ENCODE measurements around the gene SALL3.

SALL3 gene

DNA sequence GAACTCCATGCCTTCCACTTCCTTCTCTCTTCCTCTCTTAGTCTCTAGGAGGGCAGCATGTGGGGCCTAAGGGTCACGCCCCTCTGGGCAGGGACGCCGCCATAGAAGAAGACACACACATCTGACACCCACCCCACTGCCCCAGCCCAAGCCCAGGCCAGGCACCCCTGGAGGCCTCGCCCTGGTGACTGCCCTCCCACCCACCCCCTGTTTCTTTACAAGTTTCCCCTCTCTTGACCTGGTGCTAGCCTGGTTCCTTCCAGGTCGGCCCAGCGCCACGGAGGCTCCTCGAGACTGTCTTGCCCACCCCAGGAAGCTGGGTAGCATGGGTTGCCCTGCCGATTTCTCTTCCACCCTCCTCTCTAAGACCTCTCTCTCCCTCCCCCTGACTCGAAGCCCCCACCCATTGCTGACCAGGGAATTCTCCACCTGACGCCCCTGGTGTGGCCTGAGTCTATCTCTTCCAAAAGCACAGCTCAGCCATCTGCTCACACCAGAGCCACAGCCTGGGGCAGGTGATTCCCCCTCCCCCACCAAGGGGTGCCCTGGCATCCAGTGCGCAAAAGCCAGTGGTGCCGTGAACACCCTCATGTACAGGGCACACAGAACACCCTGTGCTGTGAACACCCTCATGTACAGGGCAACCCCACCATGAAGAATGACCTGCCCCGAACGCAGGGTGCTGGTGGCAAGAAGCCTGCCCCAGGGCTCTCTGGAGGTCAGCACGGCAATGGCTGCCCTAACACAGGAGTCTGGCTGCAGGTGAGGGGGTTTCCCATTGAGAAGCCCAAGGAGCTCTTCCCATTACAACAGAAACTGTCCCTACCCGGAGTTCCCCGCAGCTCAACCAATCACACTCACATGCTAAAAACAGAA, 13.5 kb upstream of the SALL3 start:
- no peaks in the 10 kb centered on the region for H4K20me1 ChIP-seq (ENCODE audit: insufficient read depth)
- H3K4me3 ChIP-seq (IDR thresholded peaks at IDR 0.05; ENCODE audit: insufficient read depth, low read depth, low read length) = no peak overlapping the region
- no peaks in the 10 kb centered on the region for H3K27me3 ChIP-seq (ENCODE audit: insufficient read depth, low read depth)
- H3K4me1 ChIP-seq (ENCODE audit: low read depth, poor library complexity, severe bottlenecking) = no peaks in the 10 kb centered on the region
- no peak overlapping the region for H2AFZ ChIP-seq (ENCODE audit: low read depth)
- H3K9ac ChIP-seq = no peak overlapping the region
- TF ChIP-seq, protein P1, sequence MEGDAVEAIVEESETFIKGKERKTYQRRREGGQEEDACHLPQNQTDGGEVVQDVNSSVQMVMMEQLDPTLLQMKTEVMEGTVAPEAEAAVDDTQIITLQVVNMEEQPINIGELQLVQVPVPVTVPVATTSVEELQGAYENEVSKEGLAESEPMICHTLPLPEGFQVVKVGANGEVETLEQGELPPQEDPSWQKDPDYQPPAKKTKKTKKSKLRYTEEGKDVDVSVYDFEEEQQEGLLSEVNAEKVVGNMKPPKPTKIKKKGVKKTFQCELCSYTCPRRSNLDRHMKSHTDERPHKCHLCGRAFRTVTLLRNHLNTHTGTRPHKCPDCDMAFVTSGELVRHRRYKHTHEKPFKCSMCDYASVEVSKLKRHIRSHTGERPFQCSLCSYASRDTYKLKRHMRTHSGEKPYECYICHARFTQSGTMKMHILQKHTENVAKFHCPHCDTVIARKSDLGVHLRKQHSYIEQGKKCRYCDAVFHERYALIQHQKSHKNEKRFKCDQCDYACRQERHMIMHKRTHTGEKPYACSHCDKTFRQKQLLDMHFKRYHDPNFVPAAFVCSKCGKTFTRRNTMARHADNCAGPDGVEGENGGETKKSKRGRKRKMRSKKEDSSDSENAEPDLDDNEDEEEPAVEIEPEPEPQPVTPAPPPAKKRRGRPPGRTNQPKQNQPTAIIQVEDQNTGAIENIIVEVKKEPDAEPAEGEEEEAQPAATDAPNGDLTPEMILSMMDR (conservative IDR thresholded peaks at IDR 0.05; ENCODE audit: low read depth, low read length) = no peak
- no peaks in the 10 kb centered on the region for H3K79me2 ChIP-seq (ENCODE audit: insufficient read depth, low read depth)
- no peak overlapping the region for H3K27ac ChIP-seq
- H3K36me3 ChIP-seq (ENCODE audit: insufficient read depth) = no peaks in the 10 kb centered on the region
- no peak overlapping the region for H3K4me2 ChIP-seq

DNA sequence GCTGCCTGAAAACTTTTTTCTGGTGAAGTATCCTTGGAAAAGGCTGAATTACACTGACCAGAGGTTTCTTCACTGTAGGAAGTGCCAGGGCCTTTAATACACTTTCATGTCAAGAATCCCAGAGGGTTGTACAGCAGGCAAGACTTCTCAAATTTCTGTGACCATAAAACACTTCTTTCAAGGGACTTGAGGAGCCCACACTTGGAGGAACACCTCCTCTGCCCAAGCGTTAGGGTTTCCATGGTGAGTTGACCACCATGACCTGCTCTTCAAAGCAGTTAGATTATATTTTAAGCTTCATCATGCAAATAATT, 12.9 kb upstream of the SALL3 start:
- no peak overlapping the region for H3K4me2 ChIP-seq
- H3K9ac ChIP-seq = no peak overlapping the region
- no peak overlapping the region for H2AFZ ChIP-seq (ENCODE audit: low read depth)
- H3K27ac ChIP-seq = no peak overlapping the region
- TF ChIP-seq, protein P1 (conservative IDR thresholded peaks at IDR 0.05; ENCODE audit: low read depth, low read length) = no peak
- H3K4me1 ChIP-seq (ENCODE audit: low read depth, poor library complexity, severe bottlenecking) = no peaks in the 10 kb centered on the region
- H3K36me3 ChIP-seq (ENCODE audit: insufficient read depth) = no peaks in the 10 kb centered on the region
- H3K4me3 ChIP-seq (IDR thresholded peaks at IDR 0.05; ENCODE audit: insufficient read depth, low read depth, low read length) = no peak overlapping the region
- no peaks in the 10 kb centered on the region for H4K20me1 ChIP-seq (ENCODE audit: insufficient read depth)
- no peaks in the 10 kb centered on the region for H3K27me3 ChIP-seq (ENCODE audit: insufficient read depth, low read depth)
- H3K79me2 ChIP-seq (ENCODE audit: insufficient read depth, low read depth) = no peaks in the 10 kb centered on the region

DNA sequence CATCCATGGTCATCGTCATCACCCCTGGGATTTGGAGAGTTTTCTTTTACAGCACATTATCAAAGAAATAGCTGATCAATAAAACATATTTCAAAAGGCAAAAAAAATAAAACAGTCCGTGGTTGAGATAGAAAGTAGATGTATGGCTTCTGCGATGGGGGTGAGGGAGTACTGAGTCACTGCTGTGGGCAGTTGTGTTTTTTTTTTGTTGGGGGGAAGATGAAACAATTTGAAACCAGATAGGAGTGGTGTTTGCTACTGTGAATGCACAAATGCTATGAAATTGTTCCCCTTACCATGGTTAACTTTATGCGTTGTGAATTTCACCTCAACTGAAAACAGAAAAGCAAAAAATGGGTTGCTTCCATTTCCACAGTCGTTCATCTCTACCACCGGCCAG, 11.9 kb upstream of the SALL3 start:
- no peak overlapping the region for H3K9ac ChIP-seq
- H2AFZ ChIP-seq (ENCODE audit: low read depth) = no peak overlapping the region
- TF ChIP-seq, protein P1 (conservative IDR thresholded peaks at IDR 0.05; ENCODE audit: low read depth, low read length) = no peak
- H3K4me1 ChIP-seq (ENCODE audit: low read depth, poor library complexity, severe bottlenecking) = no peaks in the 10 kb centered on the region
- no peak overlapping the region for H3K4me2 ChIP-seq
- H3K36me3 ChIP-seq (ENCODE audit: insufficient read depth) = no peaks in the 10 kb centered on the region
- no peak overlapping the region for H3K4me3 ChIP-seq (IDR thresholded peaks at IDR 0.05; ENCODE audit: insufficient read depth, low read depth, low read length)
- H4K20me1 ChIP-seq (ENCODE audit: insufficient read depth) = no peaks in the 10 kb centered on the region
- no peaks in the 10 kb centered on the region for H3K79me2 ChIP-seq (ENCODE audit: insufficient read depth, low read depth)
- no peak overlapping the region for H3K27ac ChIP-seq
- H3K27me3 ChIP-seq (ENCODE audit: insufficient read depth, low read depth) = no peaks in the 10 kb centered on the region

DNA sequence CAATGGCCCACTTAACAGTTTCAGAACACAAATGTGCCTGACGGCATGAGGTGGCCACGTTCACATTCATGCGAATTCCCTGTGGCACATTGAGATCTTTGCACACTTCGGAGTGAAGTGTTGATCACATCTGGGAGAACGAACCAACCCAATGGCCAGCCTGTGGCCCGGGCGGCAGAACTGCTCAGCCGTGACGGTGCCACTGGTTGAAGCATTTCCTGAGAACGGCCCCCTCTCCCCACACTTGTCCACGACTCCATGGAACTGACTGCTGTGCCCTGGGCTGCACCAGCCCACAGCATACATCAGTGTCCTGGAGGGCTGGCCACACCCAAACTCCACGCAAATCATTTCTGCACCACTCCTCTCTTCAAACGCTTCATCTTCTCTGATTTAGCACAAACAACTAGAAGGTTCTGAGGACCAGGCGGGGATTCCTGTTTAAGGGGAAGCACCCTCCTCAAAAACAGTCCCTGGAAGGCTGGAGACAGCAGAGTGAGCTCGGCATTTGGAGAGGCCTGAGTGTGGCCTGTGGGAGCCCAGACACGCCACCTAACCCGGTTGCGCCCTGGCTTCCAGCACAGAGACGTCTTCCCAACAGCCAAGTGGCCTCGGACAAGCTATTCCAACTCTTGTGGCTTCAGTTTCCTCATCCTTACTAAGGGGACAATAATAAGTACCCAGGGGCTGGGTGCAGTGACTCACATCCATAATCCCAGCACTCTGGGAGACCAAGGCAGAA, 9.9 kb upstream of the SALL3 start:
- TF ChIP-seq, protein P1 (conservative IDR thresholded peaks at IDR 0.05; ENCODE audit: low read depth, low read length) = no peak
- no peaks in the 10 kb centered on the region for H3K4me1 ChIP-seq (ENCODE audit: low read depth, poor library complexity, severe bottlenecking)
- no peak overlapping the region for H3K27ac ChIP-seq
- no peaks in the 10 kb centered on the region for H3K27me3 ChIP-seq (ENCODE audit: insufficient read depth, low read depth)
- no peaks in the 10 kb centered on the region for H3K36me3 ChIP-seq (ENCODE audit: insufficient read depth)
- H3K9ac ChIP-seq = no peak overlapping the region
- H2AFZ ChIP-seq (ENCODE audit: low read depth) = no peak overlapping the region
- no peaks in the 10 kb centered on the region for H4K20me1 ChIP-seq (ENCODE audit: insufficient read depth)
- no peak overlapping the region for H3K4me3 ChIP-seq (IDR thresholded peaks at IDR 0.05; ENCODE audit: insufficient read depth, low read depth, low read length)
- H3K79me2 ChIP-seq (ENCODE audit: insufficient read depth, low read depth) = no peaks in the 10 kb centered on the region
- no peak overlapping the region for H3K4me2 ChIP-seq

All from KMS-11 (cell line).